D721Med (cell line): ENCODE data around the gene DGKG.

Source experiments
- DNase-seq: peaks from one replicate; pipeline ENCODE4 v3.0.0; 2011; ENCODE audit warnings: low spot score; ENCODE audit not compliant: insufficient read length
- FAIRE-seq: peaks from 2 replicates; lab custom pipeline; 2011; peaks lifted over from hg19 to GRCh38; lab: Jason Lieb, UNC
- CTCF ChIP-seq: IDR thresholded peaks from 2 replicates; pipeline ENCODE4 v1.5.1; 2012; ENCODE audit warnings: mild to moderate bottlenecking, control low read depth; ENCODE audit not compliant: insufficient read depth; ENCODE audit errors: missing control alignments

The DGKG gene

GRCh38 chr3:186308549-186308948 is 53.5 kb downstream of the DGKG start:
- no peak for TF ChIP-seq CTCF
- DNase-seq, result no peak
- no peak for FAIRE-seq

GRCh38 chr3:186307594-186308221 is 54.3 kb downstream of the DGKG start:
- FAIRE-seq (no peak), DNase-seq (no peak)
- no peak for TF ChIP-seq CTCF

- FAIRE-seq (no peak), DNase-seq (no peak)
- no peak for TF ChIP-seq CTCF
Observed at GRCh38 chr3:186305286-186305685, 56.7 kb downstream of the DGKG start.

- FAIRE-seq, result no peak
- no peak for DNase-seq
- no peak for TF ChIP-seq CTCF
Observed at GRCh38 chr3:186303965-186304364, 58.1 kb downstream of the DGKG start.

DNA sequence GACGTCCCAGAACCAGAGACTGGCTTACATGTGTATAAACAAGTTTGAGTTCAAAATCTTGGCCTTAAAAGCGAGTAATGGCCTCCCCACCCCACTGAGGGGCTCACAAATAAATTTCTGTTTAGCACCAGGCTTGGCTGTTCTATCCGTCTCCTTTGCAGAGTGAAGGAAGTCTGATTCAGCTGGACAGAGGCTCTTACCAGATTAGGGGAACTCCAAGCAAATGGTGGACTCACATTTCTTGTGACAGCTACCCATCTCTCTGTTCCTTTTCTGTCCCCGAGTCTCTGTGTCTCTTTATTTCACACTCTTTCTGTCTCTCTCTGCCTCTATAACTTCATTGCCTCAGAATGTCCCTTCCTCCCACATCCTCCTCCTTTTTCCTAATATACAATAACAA is 62.7 kb downstream of the DGKG start:
- no peak for DNase-seq
- FAIRE-seq, result no peak
- no peak for TF ChIP-seq CTCF

DNA sequence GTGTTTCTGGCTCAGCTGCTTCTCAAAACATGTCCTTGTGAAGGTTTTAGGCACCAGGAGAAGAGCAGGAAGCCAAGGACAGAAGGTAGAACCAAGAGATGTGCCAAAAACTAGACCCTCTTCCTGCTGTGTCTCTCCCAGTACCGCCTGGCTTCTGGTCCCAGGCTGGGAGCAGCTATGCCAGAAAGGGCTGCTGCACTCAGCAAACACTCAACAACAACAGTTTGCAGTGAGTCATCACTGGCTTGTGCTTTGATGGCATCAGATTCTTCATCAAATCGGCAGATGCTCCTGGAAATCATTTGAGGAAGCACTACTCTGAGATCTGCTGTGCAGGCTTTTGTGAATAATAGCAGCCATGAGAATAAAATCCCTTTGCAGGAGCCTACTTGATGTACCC is 63.2 kb downstream of the DGKG start:
- no peak for FAIRE-seq
- DNase-seq, result no peak
- no peak for TF ChIP-seq CTCF

- TF ChIP-seq CTCF, result no peak
- no peak for DNase-seq
- no peak for FAIRE-seq
Observed at GRCh38 chr3:186290796-186291195, 71.2 kb downstream of the DGKG start.
